Sigmoid colon (tissue), 4 donors: ENCODE measurements around the gene GPX6.

ENCODE experiments used
- CTCF ChIP-seq, 4 experiments: fragments of 450-650 bp in 3 of 4; fragments of 200-600 bp in 1 of 4; IDR thresholded peaks; one replicate each; pipeline ENCODE4 v1.5.1; 2016 to 2019; ENCODE audit warnings: antibody characterized with exemption in 4 of 4, mild to moderate bottlenecking in 3 of 4, moderate library complexity in 2 of 4
- EP300 ChIP-seq, 4 donors: sonication (generic); formaldehyde crosslinking; IDR thresholded peaks; one replicate each; pipeline ENCODE4 v1.6.1; 2017; ENCODE audit warnings: antibody characterized with exemption in 4 of 4
- POLR2A ChIP-seq, 2 donors: fragments of 450-650 bp; IDR thresholded peaks; one replicate each; pipeline ENCODE4 v1.6.1; 2016; ENCODE audit warnings: antibody characterized with exemption in 2 of 2, mild to moderate bottlenecking in 2 of 2, moderate library complexity in 2 of 2
- POLR2AphosphoS5 ChIP-seq, 4 donors: sonication (generic); formaldehyde crosslinking; IDR thresholded peaks; one replicate each; pipeline ENCODE4 v1.6.1; 2017; ENCODE audit warnings: antibody characterized with exemption in 4 of 4

GRCh38 chr6:28522594-28523240 is 7.1 kb upstream of the GPX6 start:
- TF ChIP-seq CTCF (IDR thresholded peaks at IDR 0.05) (no peak), POLR2A (IDR thresholded peaks at IDR 0.05) (no peak), POLR2AphosphoS5 (IDR thresholded peaks at IDR 0.05) (no peak), EP300 (IDR thresholded peaks at IDR 0.05) (no peak)
